RWPE2 (cell line): ENCODE data around the gene PNKP.
"Not testable (repeated sequence)": the region's sequence is repeated elsewhere in the genome, so short reads cannot be mapped to it uniquely, and the experiment has no call there.

Source experiments
- ATAC-seq: fragments of 200-7000 bp; cut with Tn5 transposase; 3 replicates; pipeline ENCODE4 v1.9.1; 2021; ENCODE audit warnings: low read depth
- DNase-seq: peaks from one replicate; pipeline ENCODE4 v3.0.0-alpha.2; 2020; ENCODE audit warnings: low spot score
- H3K27ac ChIP-seq: fragments of 450-650 bp; 2 replicates; pipeline ENCODE4 v1.5.1; 2017; ENCODE audit warnings: mild to moderate bottlenecking; ENCODE audit not compliant: poor library complexity, severe bottlenecking
- H3K27me3 ChIP-seq: fragments of 250-450 bp; sonication (Bioruptor Pico); 2 replicates; pipeline ENCODE4 v1.5.1; 2021; ENCODE audit warnings: mild to moderate bottlenecking, moderate library complexity; ENCODE audit not compliant: insufficient read depth, poor library complexity, severe bottlenecking
- H3K36me3 ChIP-seq: fragments of 250-450 bp; sonication (Bioruptor Pico); 2 replicates; pipeline ENCODE4 v1.5.1; 2020; ENCODE audit warnings: low read depth, mild to moderate bottlenecking, moderate library complexity
- H3K4me1 ChIP-seq: fragments of 250-450 bp; sonication (Bioruptor Pico); 2 replicates; pipeline ENCODE4 v1.5.1; 2021; ENCODE audit warnings: mild to moderate bottlenecking, moderate library complexity; ENCODE audit not compliant: insufficient read depth, poor library complexity, severe bottlenecking
- H3K4me3 ChIP-seq: fragments of 250-450 bp; sonication (Bioruptor Pico); 2 replicates; pipeline ENCODE4 v1.5.1; 2021; ENCODE audit warnings: mild to moderate bottlenecking, moderate library complexity; ENCODE audit not compliant: severe bottlenecking
- H3K9me3 ChIP-seq: fragments of 250-450 bp; sonication (Bioruptor Pico); 2 replicates; pipeline ENCODE4 v1.5.1; 2021; ENCODE audit warnings: mild to moderate bottlenecking, moderate library complexity; ENCODE audit not compliant: severe bottlenecking
- CTCF ChIP-seq: fragments of 450-650 bp; IDR thresholded peaks from one replicate; pipeline ENCODE4 v1.5.1; 2017; ENCODE audit warnings: mild to moderate bottlenecking, moderate library complexity; ENCODE audit not compliant: poor library complexity, severe bottlenecking

The PNKP gene

GRCh38 chr19:49827034-49827433 lies 40.3 kb downstream of the PNKP start:
- Histone ChIP-seq H3K9me3 (no peaks in the 10 kb centered on the region), H3K4me1 (no peaks in the 10 kb centered on the region), H3K36me3 (peaks cover 19% of the 10 kb centered on the region), H3K27ac (no peak overlapping the region), H3K4me3 (no peak overlapping the region), H3K27me3 (no peaks in the 10 kb centered on the region)
- DNase-seq (no peak), ATAC-seq (no peak)
- TF ChIP-seq CTCF = no peak

- H3K36me3 ChIP-seq = peaks cover 24% of the 10 kb centered on the region
- no peaks in the 10 kb centered on the region for H3K4me1 ChIP-seq
These were observed 42.7 kb downstream of the PNKP start for GRCh38 chr19:49824662-49825061.

GRCh38 chr19:49823472-49823871 lies 43.9 kb downstream of the PNKP start:
- Histone ChIP-seq H3K36me3 (peaks cover 24% of the 10 kb centered on the region), H3K27ac (no peak overlapping the region), H3K4me1 (no peaks in the 10 kb centered on the region), H3K4me3 (no peak overlapping the region), H3K9me3 (no peaks in the 10 kb centered on the region), H3K27me3 (no peaks in the 10 kb centered on the region)
- TF ChIP-seq CTCF = no peak
- no peak for DNase-seq
- ATAC-seq = no peak

More at GRCh38 chr19:49824662-49825061, 42.7 kb downstream of the PNKP start:
- no peak for TF ChIP-seq CTCF
- H3K27ac ChIP-seq = no peak overlapping the region
- H3K27me3 ChIP-seq = no peaks in the 10 kb centered on the region
- H3K9me3 ChIP-seq = no peaks in the 10 kb centered on the region
- no peak for ATAC-seq
- H3K4me3 ChIP-seq = no peak overlapping the region
- no peak for DNase-seq

GRCh38 chr19:49820125-49820524 lies 47.3 kb downstream of the PNKP start:
- Histone ChIP-seq H3K27ac (no peak overlapping the region), H3K4me1 (no peaks in the 10 kb centered on the region), H3K27me3 (no peaks in the 10 kb centered on the region), H3K4me3 (no peak overlapping the region), H3K36me3 (peaks cover 24% of the 10 kb centered on the region), H3K9me3 (no peaks in the 10 kb centered on the region)
- no peak for DNase-seq
- ATAC-seq = no peak
- TF ChIP-seq CTCF = no peak

GRCh38 chr19:49819452-49820115 lies 47.8 kb downstream of the PNKP start:
- H3K36me3 ChIP-seq = peaks cover 24% of the 10 kb centered on the region
- not testable (repeated sequence) for H3K9me3 ChIP-seq, ATAC-seq, H3K4me1 ChIP-seq, H3K27ac ChIP-seq, DNase-seq, H3K27me3 ChIP-seq, H3K4me3 ChIP-seq
